GM12891 (cell line): ENCODE data around the gene LPIN2.

Experiments
- PAX5 ChIP-seq: IDR thresholded peaks from 2 replicates; pipeline ENCODE4 v1.6.1; 2011; ENCODE audit warnings: low read length, moderate library complexity, mild to moderate bottlenecking; ENCODE audit not compliant: insufficient read depth, severe bottlenecking
- POLR2A ChIP-seq: IDR thresholded peaks from 2 replicates; pipeline ENCODE4 v1.6.1; 2011; ENCODE audit warnings: low read depth, low read length, control low read depth
- POLR2AphosphoS5 ChIP-seq: IDR thresholded peaks from 2 replicates; pipeline ENCODE4 v1.6.1; 2011; ENCODE audit warnings: low read depth, low read length, control low read depth
- SPI1 ChIP-seq: IDR thresholded peaks from 2 replicates; pipeline ENCODE4 v1.6.1; 2011; ENCODE audit warnings: low read depth, low read length, control low read depth
- TAF1 ChIP-seq: IDR thresholded peaks from 2 replicates; pipeline ENCODE4 v1.6.1; 2011; ENCODE audit warnings: low read depth, low read length, control low read depth

DNA sequence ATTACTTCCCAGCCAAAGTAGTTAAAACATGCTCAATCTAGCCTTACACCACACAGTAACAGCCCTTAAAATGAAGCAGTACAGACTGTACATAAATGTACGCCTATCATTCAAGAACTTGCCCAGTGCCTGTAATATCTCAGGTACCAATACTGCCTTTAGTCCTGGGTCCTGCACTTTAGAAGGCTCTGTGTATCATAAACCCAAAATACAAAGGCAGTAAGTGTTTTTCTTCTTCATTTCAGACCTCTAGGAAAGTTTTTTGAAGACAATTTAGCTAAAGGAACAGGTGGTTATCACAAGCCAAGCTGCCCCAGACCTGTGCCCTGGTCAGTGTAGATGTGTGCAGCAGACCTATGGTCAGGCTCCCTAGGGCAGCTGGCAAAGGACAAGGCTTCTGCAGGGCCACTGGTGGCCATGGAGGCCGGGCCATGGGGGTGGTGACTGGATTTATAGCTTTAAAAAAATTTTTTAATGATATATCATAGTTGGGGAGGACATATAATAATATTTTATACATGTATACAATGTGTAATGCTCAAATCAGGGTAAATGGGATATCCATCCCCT lies 18.8 kb downstream of the LPIN2 start:
- TF ChIP-seq POLR2AphosphoS5 (no peak), POLR2A (no peak), TAF1 (no peak), SPI1 (no peak), PAX5 (no peak)
